Naive thymus-derived CD4-positive, alpha-beta T cell (primary cell): Measurements from ENCODE around the gene NTM. TPM values are rescaled to one million over a fixed set of nuclear protein-coding genes. Genes with fewer than 3 reads are reported as not detected.

ENCODE experiments used
- ATAC-seq: fragments of 150-1000 bp; cut with Tn5 transposase; 2 replicates; pipeline ENCODE4 v1.10.0; 2021; ENCODE audit warnings: mild to moderate bottlenecking, moderate library complexity
- CTCF ChIA-PET: fragments of 350-600 bp; sonication (Branson Sonifier 250); formaldehyde crosslinking; loops from one replicate; lab custom pipeline; 2021; ENCODE audit warnings: antibody characterized with exemption; lab: Charles Lee
- POLR2A ChIA-PET: fragments of 350-600 bp; sonication (Branson Sonifier 250); formaldehyde crosslinking; loops from one replicate; lab custom pipeline; 2021; ENCODE audit warnings: antibody characterized with exemption, inconsistent platforms; lab: Charles Lee
- DNase-seq, 9 donors: peaks; one replicate each; pipeline versions ENCODE4 v3.0.0 to v3.0.0-alpha.2; 2020 to 2022; ENCODE audit warnings: mixed read lengths in 1 of 9
- H3K27ac ChIP-seq: one replicate; pipeline ENCODE4 v1.7.0; 2013; ENCODE audit warnings: mild to moderate bottlenecking, low read depth, low read length, moderate library complexity
- H3K27me3 ChIP-seq, 2 donors: one replicate each; pipeline ENCODE4 v1.7.0; 2013; ENCODE audit warnings: low read length in 2 of 2, mild to moderate bottlenecking in 2 of 2, moderate library complexity in 2 of 2; ENCODE audit not compliant: control insufficient read depth in 2 of 2, insufficient read depth in 2 of 2
- H3K36me3 ChIP-seq, 3 experiments: 1 replicate in 2 of 3; 2 replicates in 1 of 3; pipeline ENCODE4 v1.7.0; 2013; ENCODE audit warnings: low read length in 3 of 3, mild to moderate bottlenecking in 3 of 3, moderate library complexity in 1 of 3; ENCODE audit not compliant: insufficient read depth in 3 of 3, control insufficient read depth in 2 of 3
- H3K4me1 ChIP-seq, 2 donors: one replicate each; pipeline ENCODE4 v1.7.0; 2013; ENCODE audit warnings: low read length in 2 of 2, mild to moderate bottlenecking in 2 of 2, moderate library complexity in 1 of 2; ENCODE audit not compliant: control insufficient read depth in 2 of 2, insufficient read depth in 2 of 2
- H3K4me3 ChIP-seq: 2 replicates; pipeline ENCODE4 v1.7.0; 2013; ENCODE audit warnings: mild to moderate bottlenecking, low read length
- H3K9me3 ChIP-seq, 3 experiments: 1 replicate in 2 of 3; 2 replicates in 1 of 3; pipeline ENCODE4 v1.7.0; 2013; ENCODE audit warnings: low read length in 3 of 3; ENCODE audit not compliant: control insufficient read depth in 2 of 3
- H3K27ac Mint-ChIP-seq, 9 donors: one replicate each; pipeline ENCODE4 v1.8.0; 2020 to 2022; ENCODE audit warnings: mixed read lengths in 9 of 9, mild to moderate bottlenecking in 8 of 9, moderate library complexity in 5 of 9, inconsistent platforms in 2 of 9
- H3K27me3 Mint-ChIP-seq, 5 donors: one replicate each; pipeline ENCODE4 v1.8.0; 2021 to 2022; ENCODE audit warnings: mixed read lengths in 5 of 5, mild to moderate bottlenecking in 1 of 5
- H3K36me3 Mint-ChIP-seq, 5 donors: one replicate each; pipeline ENCODE4 v1.8.0; 2020 to 2022; ENCODE audit warnings: mixed read lengths in 5 of 5, mild to moderate bottlenecking in 3 of 5, inconsistent platforms in 1 of 5
- H3K4me1 Mint-ChIP-seq, 7 donors: one replicate each; pipeline ENCODE4 v1.8.0; 2020 to 2022; ENCODE audit warnings: mixed read lengths in 7 of 7, mild to moderate bottlenecking in 3 of 7, inconsistent platforms in 1 of 7
- H3K4me3 Mint-ChIP-seq, 10 donors: one replicate each; pipeline ENCODE4 v1.8.0; 2020 to 2022; ENCODE audit warnings: mild to moderate bottlenecking in 10 of 10, mixed read lengths in 10 of 10, moderate library complexity in 6 of 10, inconsistent platforms in 2 of 10
- H3K9me3 Mint-ChIP-seq, 11 donors: one replicate each; pipeline ENCODE4 v1.8.0; 2020 to 2022; ENCODE audit warnings: mixed read lengths in 11 of 11, mild to moderate bottlenecking in 4 of 11, inconsistent platforms in 1 of 11, moderate library complexity in 1 of 11
- intact Hi-C, 2 donors: fragments of 100-400 bp; cut with micrococcal nuclease; formaldehyde crosslinking; loops; one replicate each; pipeline ENCODE4 v1.15.1; 2023
- polyA plus RNA-seq, 2 donors: library from polyadenylated mRNA; unstranded; fragments of 300-500 nt; fragmentation: Illumina TruSeq; gene quantifications; one replicate each; pipeline ENCODE4 v1.2.3, GENCODE V29; 2021
- total RNA-seq, 6 experiments: library from RNA in 5 of 6; stranded (reverse) in 5 of 6; gene quantifications; 1 replicate in 5 of 6; 2 replicates in 1 of 6; pipeline ENCODE4 v1.2.3 and lab custom pipeline; 2021 to 2026

NTM gene
- total and polyA plus RNA-seq, 7 experiments from 2014 or later = not detected

- Mint-ChIP-seq H3K27me3 (peaks cover 15 to 33% (median 17%) of the 10 kb centered on the region in 5 donors), H3K4me3 (no peak overlapping the region), H3K9me3 (peaks cover 0 to 3% (median 0%) of the 10 kb centered on the region in 11 donors), H3K36me3 (no peaks in the 10 kb centered on the region), H3K27ac (no peak overlapping the region), H3K4me1 (peaks cover 0 to 2% (median 0%) of the 10 kb centered on the region in 7 donors)
- DNase-seq (no peak), ATAC-seq (no peak)
- Histone ChIP-seq H3K27ac (no peak overlapping the region), H3K4me1 (no peaks in the 10 kb centered on the region), H3K36me3 (no peaks in the 10 kb centered on the region), H3K9me3 (no peaks in the 10 kb centered on the region), H3K4me3 (no peak overlapping the region), H3K27me3 (no peaks in the 10 kb centered on the region)
- CTCF ChIA-PET = no interaction called here
- POLR2A ChIA-PET = no interaction called here
- intact Hi-C loops = no loop called here
These were observed 95.3 kb downstream of the NTM start for GRCh38 chr11:131465746-131466145.

DNA sequence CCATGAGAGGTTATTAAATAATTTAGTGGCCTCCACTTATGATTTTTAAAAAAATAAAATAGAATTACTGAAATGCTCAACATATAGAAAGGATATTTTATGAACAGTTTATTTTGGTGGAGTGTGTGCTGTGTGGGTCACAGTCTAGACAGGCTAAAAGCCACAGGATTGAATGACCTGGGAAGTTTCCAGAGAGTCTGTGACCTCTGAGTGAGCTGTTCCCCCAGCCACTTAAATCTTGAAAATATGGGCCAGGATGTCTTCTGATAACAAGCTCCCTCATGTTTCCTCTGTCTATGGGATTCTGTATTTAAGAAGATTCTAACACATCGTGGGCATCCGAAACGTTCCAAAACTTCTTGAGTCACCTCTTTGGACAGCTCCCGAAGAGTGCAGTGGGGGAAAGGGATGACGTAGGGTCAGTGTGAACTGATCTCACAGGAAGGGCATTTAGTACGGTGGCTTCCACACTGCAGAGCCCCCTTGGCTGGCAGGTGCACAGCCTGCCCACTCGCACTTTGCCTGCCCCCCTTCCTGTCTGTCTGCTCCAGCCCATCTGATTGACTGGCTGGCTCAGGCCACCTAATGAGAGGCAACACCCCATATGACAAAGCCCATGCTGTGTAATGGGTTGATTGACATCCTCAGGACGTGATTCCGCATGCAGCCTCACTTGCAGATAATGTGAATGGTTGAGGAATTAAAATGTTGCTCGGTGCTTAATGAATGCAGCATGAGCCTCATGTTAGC lies 97.4 kb downstream of the NTM start:
- no peak overlapping the region for H3K4me3 ChIP-seq
- intact Hi-C loops = no loop called here
- Mint-ChIP-seq H3K9me3 (peaks cover 0 to 5% (median 0%) of the 10 kb centered on the region in 11 donors), H3K27me3 (peaks cover 15 to 37% (median 17%) of the 10 kb centered on the region in 5 donors), H3K27ac (no peak overlapping the region), H3K4me1 (peaks cover 0 to 2% (median 0%) of the 10 kb centered on the region in 7 donors), H3K4me3 (no peak overlapping the region), H3K36me3 (no peaks in the 10 kb centered on the region)
- ATAC-seq = no peak
- H3K36me3 ChIP-seq = no peaks in the 10 kb centered on the region
- H3K4me1 ChIP-seq = no peaks in the 10 kb centered on the region
- no peak overlapping the region for H3K27ac ChIP-seq
- H3K27me3 ChIP-seq = no peaks in the 10 kb centered on the region
- H3K9me3 ChIP-seq = no peaks in the 10 kb centered on the region
- POLR2A ChIA-PET = no interaction called here
- no peak for DNase-seq
- CTCF ChIA-PET = no interaction called here

- ATAC-seq = no peak
- Histone ChIP-seq H3K4me3 (no peak overlapping the region), H3K4me1 (no peaks in the 10 kb centered on the region), H3K9me3 (no peaks in the 10 kb centered on the region), H3K27me3 (no peaks in the 10 kb centered on the region), H3K36me3 (no peaks in the 10 kb centered on the region), H3K27ac (no peak overlapping the region)
- intact Hi-C loops = no loop called here
- H3K9me3 Mint-ChIP-seq = peaks cover 0 to 5% (median 0%) of the 10 kb centered on the region in 11 donors
- H3K27ac Mint-ChIP-seq = no peak overlapping the region
- H3K4me1 Mint-ChIP-seq = peaks cover 0 to 2% (median 0%) of the 10 kb centered on the region in 7 donors
- peaks cover 14 to 31% (median 16%) of the 10 kb centered on the region in 5 donors for H3K27me3 Mint-ChIP-seq
- H3K4me3 Mint-ChIP-seq = no peak overlapping the region
- DNase-seq = no peak
- ChIA-PET POLR2A (no interaction called here), CTCF (no interaction called here)
- H3K36me3 Mint-ChIP-seq = no peaks in the 10 kb centered on the region
These were observed 98.2 kb downstream of the NTM start for GRCh38 chr11:131468565-131468964.

GRCh38 chr11:131470216-131470925 lies 100.0 kb downstream of the NTM start:
- ChIA-PET POLR2A (no interaction called here), CTCF (no interaction called here)
- no peaks in the 10 kb centered on the region for H3K36me3 Mint-ChIP-seq
- intact Hi-C loops = no loop called here
- no peaks in the 10 kb centered on the region for H3K4me1 ChIP-seq
- no peaks in the 10 kb centered on the region for H3K36me3 ChIP-seq
- H3K4me1 Mint-ChIP-seq = no peaks in the 10 kb centered on the region
- H3K27ac ChIP-seq = no peak overlapping the region
- peaks cover 0 to 11% (median 0%) of the 10 kb centered on the region in 11 donors for H3K9me3 Mint-ChIP-seq
- no peaks in the 10 kb centered on the region for H3K9me3 ChIP-seq
- no peak overlapping the region for H3K4me3 ChIP-seq
- no peaks in the 10 kb centered on the region for H3K27me3 ChIP-seq
- no peak overlapping the region for H3K4me3 Mint-ChIP-seq
- H3K27ac Mint-ChIP-seq = no peak overlapping the region
- DNase-seq = no peak
- peaks cover 0 to 23% (median 12%) of the 10 kb centered on the region in 5 donors for H3K27me3 Mint-ChIP-seq
- no peak for ATAC-seq

DNA sequence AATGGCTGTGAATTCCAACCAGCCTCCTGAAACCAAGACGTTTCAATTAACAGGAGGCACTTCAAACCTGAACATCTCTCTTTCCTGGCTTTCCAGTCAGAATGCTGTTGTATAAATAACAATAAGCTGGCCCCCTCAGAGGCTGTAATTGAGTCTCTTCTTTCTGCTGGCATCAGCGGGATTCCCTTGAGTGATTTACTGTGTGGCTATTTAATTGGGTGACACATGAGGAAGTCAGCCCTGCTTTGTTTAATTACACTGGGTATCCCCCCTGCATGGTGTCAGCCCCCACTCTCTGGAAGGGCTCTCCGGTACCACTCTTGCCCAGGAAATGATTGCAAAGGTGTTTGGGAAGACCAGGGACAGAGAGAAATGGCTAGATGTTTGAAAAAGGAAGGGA lies 101.6 kb downstream of the NTM start:
- H3K27me3 ChIP-seq = no peaks in the 10 kb centered on the region
- Mint-ChIP-seq H3K4me3 (no peak overlapping the region), H3K36me3 (no peaks in the 10 kb centered on the region), H3K27ac (no peak overlapping the region), H3K27me3 (peaks cover 0 to 24% (median 9%) of the 10 kb centered on the region in 5 donors), H3K9me3 (peaks cover 0 to 11% (median 0%) of the 10 kb centered on the region in 11 donors), H3K4me1 (no peaks in the 10 kb centered on the region)
- H3K9me3 ChIP-seq = no peaks in the 10 kb centered on the region
- no peaks in the 10 kb centered on the region for H3K36me3 ChIP-seq
- no peak for DNase-seq
- H3K4me3 ChIP-seq = no peak overlapping the region
- POLR2A ChIA-PET = no interaction called here
- intact Hi-C loops = no loop called here
- no peaks in the 10 kb centered on the region for H3K4me1 ChIP-seq
- H3K27ac ChIP-seq = no peak overlapping the region
- ATAC-seq = no peak
- CTCF ChIA-PET = no interaction called here

GRCh38 chr11:131474947-131475346 lies 104.5 kb downstream of the NTM start:
- ChIA-PET POLR2A (no interaction called here), CTCF (no interaction called here)
- Mint-ChIP-seq H3K4me1 (no peaks in the 10 kb centered on the region), H3K27ac (no peak overlapping the region), H3K36me3 (no peaks in the 10 kb centered on the region), H3K27me3 (peaks cover 0 to 29% (median 12%) of the 10 kb centered on the region in 5 donors), H3K4me3 (no peak overlapping the region), H3K9me3 (peaks cover 0 to 12% (median 1%) of the 10 kb centered on the region in 11 donors)
- Histone ChIP-seq H3K27me3 (no peaks in the 10 kb centered on the region), H3K9me3 (no peaks in the 10 kb centered on the region), H3K27ac (no peak overlapping the region), H3K36me3 (no peaks in the 10 kb centered on the region), H3K4me1 (no peaks in the 10 kb centered on the region), H3K4me3 (no peak overlapping the region)
- intact Hi-C loops = no loop called here
- DNase-seq (no peak), ATAC-seq (no peak)
